HG03175 (cell line): ENCODE data around the gene TEAD1.

Experiments
- ATAC-seq: cut with Tn5 transposase; IDR thresholded peaks from one replicate; pipeline ENCODE4 v1.9.1; 2021; ENCODE audit warnings: mild to moderate bottlenecking, moderate library complexity; ENCODE audit not compliant: unreplicated experiment

Gene TEAD1

DNA sequence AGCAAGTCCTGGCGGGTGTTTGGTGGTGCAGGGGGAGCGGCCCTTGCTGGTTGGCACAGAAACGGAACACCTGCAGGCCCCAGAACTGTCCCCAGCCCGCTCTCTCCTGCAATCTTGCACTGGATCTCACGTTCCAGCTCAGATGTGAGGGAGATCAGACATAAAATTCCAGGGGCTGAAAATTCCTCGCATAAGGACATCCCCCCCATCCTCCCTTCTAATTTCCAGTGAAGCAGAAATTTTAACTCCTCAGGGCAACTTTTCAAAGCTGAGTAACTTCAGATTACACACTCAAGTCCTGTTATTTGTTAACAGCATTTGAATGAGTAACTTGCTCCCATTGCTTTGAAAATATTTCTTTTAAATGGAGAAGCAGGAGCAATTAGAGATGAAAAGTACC, 294.6 kb downstream of the TEAD1 start:
- no peak for ATAC-seq

DNA sequence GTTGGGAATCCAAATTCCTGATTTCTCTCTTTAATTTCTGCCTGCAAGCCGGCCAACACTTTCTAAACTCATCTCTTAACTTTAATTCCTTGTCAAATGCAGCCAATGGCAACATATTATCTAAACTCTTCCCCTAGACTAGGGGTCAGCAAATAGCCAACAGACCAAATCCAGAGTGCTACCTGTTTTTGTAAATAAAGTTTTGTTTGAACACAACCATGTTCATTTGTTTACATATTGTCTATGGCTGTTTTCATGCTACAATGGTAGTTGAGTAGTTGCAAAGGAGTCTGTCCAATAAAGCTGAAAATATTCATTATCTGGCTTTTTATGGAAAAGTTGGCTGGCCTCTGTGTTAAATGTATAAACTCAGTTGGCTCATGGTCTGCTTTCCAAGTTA, 297.7 kb downstream of the TEAD1 start:
- ATAC-seq, result no peak

- no peak for ATAC-seq
Measured at GRCh38 chr11:12973528-12974181, 299.4 kb downstream of the TEAD1 start.

GRCh38 chr11:12975195-12975594, 301.0 kb downstream of the TEAD1 start:
- no peak for ATAC-seq

DNA sequence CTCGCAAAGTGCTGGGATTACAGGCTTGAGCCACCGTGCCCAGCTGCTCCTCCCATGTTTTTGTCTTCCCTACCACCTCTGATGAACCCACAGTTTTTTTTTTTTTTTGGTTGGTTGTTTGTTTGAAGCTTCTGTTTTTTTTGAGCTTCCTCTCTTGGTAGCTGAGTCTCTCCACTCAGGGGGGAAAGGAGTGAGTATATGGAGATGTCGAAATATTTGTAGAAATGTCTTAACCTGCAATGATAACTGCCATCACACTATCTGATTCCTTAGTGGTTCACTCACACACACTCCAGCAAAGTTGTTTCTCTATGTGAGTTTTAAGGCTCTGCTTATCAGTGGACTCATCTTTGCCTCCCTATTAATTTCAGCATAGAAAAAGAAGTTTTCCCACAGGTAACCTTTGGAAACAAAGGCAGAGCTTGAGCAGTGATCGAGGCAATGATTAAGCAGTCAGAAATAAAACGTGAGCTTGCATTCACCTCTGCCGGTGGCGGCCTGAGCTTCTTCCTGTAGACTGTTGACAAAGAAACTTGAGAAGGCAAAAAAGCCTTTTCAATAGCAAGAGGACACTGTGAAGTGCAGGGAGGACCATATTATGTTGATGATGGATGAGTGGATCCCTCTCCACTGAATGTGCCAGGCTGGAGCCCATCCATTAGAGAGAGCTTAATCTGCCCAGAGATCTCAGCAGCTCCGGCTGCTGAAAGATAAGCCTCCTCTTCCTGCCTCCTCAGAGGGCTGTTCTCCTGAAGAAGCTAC, 305.9 kb downstream of the TEAD1 start:
- no peak for ATAC-seq

- no peak for ATAC-seq
Measured at GRCh38 chr11:12981676-12982522, 307.7 kb downstream of the TEAD1 start.

- no peak for ATAC-seq
Measured at GRCh38 chr11:12983336-12983735, 309.1 kb downstream of the TEAD1 start.

DNA sequence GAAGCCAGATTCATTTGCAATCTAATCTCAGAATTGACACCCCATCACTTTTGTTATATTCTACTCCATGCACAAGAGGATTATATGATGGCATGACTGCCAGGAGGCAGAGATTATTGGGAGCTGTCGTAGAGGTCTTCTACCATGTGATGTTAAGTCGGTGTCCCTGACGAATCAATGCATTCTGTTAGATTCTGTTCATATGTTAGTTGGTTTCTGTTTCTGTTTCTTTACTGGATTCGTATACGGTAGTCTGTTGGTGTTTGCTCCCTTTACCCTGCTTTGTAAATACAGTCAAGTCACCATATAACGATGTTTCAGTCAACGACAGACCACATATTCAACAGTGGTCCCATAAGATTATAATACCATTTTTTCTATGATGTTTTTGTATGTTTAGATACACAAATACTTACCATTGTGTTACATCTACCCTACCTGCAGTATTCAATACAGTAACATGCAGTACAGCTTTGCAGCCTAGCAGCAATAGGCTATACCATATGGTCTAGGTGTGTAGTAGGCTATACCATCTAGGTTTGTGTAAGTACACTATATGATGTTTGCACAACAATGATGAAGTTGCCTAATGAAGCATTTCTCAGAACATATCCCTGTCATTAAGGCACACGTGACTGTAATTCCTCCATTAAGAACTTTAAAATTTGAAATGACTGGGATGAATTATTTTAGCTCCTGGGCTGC, 312.1 kb downstream of the TEAD1 start:
- no peak for ATAC-seq

DNA sequence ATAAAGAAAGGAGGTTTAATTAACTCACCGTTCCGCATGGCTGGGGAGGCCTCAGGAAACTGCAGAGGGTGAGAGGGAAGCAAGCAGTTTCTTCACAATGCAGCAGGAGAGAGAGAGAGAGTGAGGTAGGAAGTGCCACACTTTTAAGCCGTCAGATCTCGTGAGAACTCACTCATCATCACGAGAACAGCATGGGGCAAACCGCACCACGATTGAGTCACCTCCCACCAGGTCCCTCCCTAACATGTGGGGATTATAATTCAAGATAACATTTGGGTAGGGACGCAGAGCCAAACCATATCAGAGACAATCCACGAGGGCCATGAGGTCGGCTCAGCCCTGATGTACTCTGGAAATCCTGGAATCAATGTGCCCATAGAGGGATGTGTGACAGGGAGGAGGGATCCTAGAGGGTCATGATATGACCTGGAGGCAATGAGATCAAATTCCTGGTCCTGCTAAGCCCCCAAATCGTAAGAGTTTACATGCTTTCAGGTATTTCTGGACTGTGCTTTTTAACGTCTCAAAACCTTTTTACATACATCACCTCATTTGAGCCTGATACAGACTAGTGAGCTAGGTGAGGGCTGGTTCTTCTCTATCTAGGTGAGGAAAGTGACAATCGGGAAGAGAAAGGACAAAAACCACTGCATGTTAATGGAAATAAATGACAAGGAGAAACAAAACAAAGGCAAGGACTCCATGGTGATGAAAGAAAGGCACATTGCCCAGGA, 315.4 kb downstream of the TEAD1 start:
- ATAC-seq, result no peak

DNA sequence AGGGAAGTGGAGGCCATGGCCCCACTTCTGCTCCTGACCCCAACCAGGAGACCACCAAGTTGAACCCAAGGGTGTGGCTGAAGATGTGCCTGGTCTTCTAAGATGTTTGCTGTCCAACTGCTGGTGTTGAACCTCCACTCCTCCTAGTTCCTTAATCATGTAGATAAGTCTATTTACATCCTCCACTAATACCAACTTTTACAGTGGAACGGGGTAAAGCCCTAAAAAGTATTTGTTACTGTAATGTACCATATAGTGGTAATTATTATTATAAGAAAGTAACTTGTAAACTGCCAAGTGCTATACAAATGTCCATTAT, 315.9 kb downstream of the TEAD1 start:
- ATAC-seq, result no peak

DNA sequence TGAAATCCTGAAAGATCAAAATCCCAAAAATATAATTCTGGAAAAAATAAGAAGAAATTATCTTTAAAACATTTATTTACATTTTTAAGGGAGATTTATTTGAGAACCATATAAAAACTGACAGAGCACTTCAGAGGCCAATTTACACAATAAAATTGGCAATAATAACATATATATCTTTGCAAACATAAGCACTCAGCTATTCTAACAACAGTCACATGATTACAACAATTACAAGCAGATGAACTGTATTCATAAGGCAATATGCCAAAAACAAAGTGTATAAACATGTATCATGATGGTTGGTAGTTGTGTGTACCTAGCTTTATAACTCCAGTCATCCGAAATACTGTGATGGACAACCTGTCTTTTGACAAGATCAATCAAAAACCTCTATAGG, 317.2 kb downstream of the TEAD1 start:
- no peak for ATAC-seq

DNA sequence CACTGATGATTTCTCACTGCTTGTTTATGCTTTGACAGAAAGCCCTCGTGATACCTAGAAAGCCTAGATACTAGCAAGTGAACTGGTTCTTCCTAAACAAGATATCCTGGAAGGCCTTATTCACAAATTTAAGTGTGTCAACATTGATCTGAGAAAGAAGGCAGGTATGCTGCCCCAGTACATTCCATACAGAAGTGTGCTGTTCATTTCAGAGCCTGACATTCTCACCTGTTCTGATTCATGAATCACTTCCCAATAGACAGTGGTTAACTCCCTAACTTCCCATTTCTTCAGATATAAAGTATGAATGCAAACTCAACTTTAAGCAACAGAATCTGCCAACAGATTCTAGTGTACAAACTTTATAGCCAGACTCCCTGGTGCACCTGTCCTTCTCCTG, 319.4 kb downstream of the TEAD1 start:
- no peak for ATAC-seq
